ENCODE results near the gene ANK3. TPM values are rescaled to one million over a fixed set of nuclear protein-coding genes. Genes with fewer than 3 reads are reported as not detected.
A peak's percentile ranks its signal among the peaks of the same experiment; 100 is the strongest.

The ANK3 gene
- total RNA-seq, 1 donor from 2014 or later = 192 TPM

DNA sequence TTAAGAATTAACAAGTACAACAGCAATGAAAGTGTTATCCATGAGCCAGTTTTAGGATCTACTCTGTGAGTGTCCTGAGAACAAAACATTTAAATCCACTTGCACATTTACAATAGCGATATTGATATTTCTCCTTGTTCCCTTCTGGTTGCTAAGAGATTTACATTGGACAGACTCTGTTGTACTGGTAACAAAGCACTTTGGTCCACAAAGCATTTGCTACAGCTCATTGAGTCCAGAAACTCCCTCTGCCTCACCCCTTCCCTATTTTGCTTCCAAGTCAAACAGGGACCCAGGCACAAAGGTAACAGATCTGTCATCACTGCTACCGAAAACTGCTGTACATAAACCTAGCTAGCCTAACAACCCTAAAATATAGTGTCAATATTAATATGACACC lies 2.1 kb downstream of the ANK3 start:
- ATAC-seq (ENCODE audit: poor library complexity) = peak; percentile 45
- intact Hi-C loops (cut with DNase I) = no loop called here
- DNase-seq = no peak

DNA sequence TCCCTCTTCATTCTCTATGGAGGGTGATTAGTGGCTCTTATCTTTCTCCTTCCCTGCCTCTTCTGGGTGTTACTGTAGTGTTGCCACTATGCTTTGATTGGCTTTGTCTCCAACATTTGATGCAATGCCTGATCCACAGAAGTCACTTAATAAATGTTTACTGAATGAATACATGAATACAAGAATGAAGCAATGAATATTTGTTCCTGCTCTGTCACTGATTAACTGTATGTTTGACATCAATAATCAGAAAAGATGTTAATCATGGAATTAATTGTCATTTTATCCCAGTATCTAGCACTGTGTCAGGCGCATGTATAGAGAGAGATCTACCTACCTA lies 4.3 kb downstream of the ANK3 start:
- ATAC-seq (ENCODE audit: poor library complexity) (no peak), DNase-seq (no peak)

DNA sequence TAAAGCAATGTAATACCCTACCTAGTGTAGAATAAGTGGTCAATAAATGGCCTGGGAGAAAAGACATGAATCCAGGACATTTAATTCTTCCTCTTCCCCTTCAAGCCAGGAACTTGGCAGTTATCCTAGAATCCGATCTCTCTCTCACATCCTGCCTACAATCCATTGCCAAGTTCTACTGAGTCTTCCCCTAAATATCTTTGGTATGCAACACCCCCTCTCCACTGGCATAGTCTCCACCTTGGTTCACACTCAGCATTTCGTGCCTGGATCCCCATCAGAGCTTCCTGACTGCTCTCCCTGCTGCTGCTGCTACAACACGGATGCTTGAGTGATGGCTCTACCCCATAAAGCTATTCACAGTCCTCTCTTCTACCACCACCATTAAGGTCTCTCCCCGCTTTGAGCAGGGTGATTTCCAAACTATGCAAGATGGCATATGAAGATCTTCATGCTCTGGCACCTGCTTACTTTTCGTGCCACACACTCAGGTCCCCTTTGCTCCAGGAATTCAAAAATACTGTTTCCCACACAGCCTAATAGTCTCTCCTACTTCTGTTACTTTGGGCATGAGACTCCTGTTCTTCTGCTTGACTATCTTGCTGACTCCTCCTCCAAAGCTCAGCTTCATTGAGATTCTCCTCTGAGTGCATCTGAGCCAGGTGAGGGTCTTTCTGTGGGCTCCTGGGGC lies 4.8 kb downstream of the ANK3 start:
- no peak for DNase-seq
- ATAC-seq (ENCODE audit: poor library complexity) = peak; percentile 67
- intact Hi-C loops (cut with DNase I) = no loop called here

More for the DNA sequence above, 4.3 kb downstream of the ANK3 start:
- intact Hi-C loops (cut with DNase I) = no loop called here

DNA sequence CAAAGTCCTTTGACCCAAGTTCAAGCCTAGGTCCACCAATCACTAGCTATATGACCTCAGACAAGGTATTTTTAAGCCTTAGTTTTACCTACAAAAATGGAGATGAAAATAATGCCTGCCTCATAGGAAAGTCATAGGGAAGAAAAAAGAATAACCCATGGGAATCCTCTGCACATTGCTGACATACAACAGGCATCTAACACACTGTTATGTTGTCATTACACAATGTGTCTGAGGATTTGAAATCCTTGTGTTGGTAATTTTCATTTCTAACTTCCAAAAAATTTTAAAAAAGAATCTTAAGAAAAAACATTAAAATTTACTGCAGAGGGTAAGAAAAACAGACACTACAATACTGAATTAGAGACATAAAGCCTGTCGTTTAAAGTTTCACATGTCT lies 5.7 kb downstream of the ANK3 start:
- ATAC-seq (ENCODE audit: poor library complexity) = no peak
- intact Hi-C loops (cut with DNase I) = no loop called here
- DNase-seq = no peak

DNA sequence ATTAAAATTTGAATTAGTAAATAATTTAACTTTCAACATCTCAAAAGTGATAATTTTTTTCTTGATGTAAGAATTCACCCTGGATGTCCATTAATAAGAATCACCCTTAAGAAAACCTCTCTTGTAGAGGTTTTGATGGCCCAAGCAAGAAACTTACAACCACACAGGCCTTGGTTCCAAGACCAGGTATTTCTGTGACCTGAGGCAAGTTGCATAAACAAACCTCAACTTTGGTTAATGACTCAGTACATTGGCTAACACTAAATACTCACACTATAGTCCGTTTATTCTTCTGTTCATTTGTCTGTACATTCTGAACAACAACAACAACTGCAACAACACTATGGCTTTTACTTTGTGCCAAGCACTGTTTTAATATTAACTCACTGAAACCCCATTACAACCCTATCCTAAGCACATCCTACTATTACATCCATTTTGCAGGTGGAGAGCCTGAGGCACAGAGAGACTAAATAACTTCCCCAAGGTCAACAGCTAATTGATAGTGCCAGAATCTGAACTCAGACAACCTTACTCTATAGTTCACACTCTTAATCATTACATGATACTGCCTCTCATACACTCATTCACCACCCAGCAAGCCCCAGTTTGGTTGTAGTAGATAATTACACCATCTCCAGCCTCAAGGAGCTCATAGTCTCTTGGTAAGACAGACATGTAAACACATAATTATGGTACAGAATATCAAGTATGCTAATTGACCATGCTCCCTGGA lies 6.6 kb downstream of the ANK3 start:
- no peak for ATAC-seq (ENCODE audit: poor library complexity)

DNA sequence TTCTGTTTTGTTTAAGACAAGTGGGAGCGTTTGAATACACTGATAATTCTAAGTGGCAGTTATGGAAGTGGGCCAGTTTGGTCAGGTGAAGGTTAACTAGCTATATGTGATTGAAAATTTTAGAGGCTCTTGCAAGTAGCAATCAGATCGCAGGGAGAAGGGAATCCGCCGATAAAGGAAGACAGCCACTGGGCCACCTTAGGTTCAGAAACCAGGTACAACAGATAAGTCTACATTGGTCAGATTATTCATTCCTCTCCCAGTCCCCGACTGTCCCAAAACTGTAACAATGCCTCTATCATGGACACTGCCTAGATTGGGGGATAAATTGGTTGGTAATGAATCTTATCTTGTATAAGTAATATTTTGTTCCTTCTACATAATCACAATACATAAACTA lies 8.9 kb downstream of the ANK3 start:
- ATAC-seq (ENCODE audit: poor library complexity) (no peak), DNase-seq (no peak)
- intact Hi-C loops (cut with DNase I) = no loop called here

More for the DNA sequence above, 6.6 kb downstream of the ANK3 start:
- no peak for DNase-seq
- intact Hi-C loops (cut with DNase I) = no loop called here

DNA sequence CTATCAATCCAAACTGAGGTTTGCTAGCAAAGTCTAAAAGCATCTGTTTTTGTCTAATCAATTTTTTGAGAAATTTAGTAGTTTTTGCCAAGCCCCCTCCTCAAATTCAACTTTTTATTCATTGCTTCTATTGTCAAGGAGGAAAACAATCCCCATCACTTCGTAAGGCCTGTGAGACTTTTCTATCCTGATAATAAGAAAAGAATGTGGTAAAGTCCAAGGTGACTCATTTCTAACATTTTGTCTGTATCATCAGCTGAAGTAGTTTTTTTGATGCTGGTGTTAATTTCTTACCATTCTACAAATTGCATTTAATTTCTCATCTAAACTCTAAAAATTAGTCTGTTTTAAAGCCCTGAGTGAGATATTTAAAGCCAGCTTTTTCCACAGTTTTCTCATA lies 11.7 kb downstream of the ANK3 start:
- no peak for ATAC-seq (ENCODE audit: poor library complexity)
- intact Hi-C loops (cut with DNase I) = no loop called here
- DNase-seq = no peak

DNA sequence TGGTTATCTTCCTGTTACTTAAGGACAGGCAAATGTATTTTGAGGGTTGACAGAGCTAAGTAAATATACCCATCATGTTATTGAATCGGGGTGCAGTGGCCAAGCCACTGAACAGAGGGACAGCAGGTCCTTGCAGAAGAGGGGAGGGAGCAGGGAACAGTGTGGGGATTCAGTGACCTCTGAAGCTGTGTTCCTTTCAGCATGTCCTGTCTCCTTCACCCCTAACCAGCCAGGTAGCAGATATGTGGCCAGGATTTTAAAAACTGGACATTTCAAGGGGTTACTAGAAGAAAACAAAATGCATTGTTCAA lies 12.7 kb downstream of the ANK3 start:
- peak; percentile 27 for ATAC-seq (ENCODE audit: poor library complexity)
- intact Hi-C loops (cut with DNase I) = no loop called here
- DNase-seq = no peak

DNA sequence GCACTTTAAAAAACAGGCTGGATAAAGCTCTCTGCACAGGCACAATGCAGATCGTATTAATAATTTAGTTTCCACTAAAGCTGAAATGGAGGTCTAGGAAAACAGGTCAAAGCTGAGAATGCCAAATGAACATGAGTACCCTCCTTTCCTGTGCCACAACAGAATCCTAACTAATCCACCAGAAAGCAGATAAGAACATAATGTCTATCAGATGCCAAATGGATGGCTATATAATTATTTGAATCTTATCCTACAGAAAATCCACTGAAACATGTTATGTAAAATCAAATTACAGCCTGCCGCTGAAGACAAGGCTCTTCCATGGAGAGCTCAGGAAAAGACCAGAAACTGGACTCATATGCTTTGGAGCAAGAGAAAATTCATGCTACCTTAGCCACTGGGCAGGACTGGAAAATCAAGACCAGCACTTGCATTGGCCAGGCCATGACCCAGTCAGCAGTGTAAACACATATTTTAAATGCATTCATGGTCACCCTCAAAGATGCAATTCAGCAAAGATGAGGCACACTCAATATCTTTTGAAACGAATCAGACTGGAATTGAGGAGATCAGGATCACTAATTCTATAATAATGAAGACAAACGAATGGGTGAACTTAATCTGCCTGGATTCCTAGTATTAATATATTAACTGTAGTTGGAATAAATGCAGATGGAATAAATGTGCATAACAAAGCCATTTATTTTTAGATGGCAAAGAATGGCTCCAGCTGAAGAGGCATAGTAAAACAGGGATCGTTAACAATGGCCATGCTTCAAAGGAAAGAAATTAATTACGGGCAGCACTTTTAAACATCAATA lies 13.2 kb downstream of the ANK3 start:
- DNase-seq = no peak
- intact Hi-C loops (cut with DNase I) = no loop called here
- ATAC-seq (ENCODE audit: poor library complexity) = no peak

DNA sequence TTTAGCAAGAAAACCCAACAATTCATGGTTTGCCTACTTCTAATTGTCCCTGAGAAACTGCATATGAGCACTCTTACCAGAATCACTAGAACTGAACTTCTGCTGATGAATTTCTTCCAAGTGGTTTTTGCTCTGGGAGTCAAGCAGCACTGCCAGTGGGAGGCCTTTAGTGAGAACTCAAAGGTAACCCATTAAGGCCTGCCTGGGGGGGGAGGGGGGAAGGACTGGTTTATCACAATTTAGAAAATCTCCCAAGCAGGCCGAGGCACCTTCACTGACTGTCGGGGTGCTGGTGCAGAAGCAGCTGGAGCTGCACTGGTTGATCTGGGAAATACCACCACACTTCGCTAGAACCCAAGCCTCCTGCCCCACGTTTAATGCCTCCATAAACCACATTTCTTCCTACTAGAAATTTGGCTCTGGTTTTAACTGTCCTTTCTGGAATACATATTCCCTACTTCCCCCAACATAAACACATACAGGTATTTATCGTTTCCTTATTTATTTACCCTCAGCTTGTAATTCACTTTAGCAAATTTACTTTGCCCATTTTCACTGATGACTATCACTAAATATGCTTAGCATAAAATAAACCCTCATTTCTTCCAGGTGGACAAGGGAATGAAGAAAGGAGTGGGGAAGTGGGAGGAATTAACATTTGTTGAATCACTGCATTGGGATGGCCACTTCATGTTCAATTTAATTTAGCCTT lies 14.2 kb downstream of the ANK3 start:
- intact Hi-C loops (cut with DNase I) = no loop called here
- DNase-seq (no peak), ATAC-seq (ENCODE audit: poor library complexity) (no peak)

DNA sequence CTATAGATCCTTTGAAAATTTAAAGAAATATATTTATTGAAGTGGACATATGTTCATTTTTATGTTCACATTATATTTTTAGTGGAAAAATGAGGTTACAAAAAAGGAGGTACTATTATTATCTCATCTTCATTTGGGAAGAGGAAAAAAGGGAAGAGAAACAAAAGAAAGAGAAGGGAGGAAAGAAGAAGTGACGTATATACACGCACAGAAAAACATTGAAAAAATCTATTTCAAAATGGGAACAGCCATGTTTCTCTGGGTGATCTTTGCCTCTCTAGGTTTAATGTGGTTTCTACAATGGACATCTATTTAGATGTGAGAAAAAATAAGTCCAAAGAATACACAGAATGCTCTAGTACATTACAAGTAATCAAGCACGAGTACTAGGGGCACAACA lies 14.8 kb downstream of the ANK3 start:
- no peak for ATAC-seq (ENCODE audit: poor library complexity)

DNA sequence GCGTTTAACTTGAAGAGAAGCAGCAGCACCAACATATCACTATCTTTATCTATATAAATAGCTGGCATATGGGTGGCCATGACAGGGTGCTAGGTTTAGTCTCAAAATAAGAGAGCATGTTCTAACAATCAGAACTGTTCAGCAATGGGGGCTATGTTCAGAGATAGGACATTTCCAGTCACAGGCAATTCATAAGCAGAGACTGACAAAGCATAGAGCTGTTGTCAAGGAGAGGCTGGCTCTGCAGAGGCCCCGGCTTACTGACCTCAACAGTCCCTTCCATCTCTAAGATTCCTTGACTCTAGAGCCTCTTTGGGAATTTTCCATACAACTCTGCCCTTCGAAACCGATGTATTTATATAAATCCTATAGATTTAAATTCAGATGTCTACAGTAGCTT lies 17.2 kb downstream of the ANK3 start:
- DNase-seq (no peak), ATAC-seq (ENCODE audit: poor library complexity) (no peak)
- intact Hi-C loops (cut with DNase I) = no loop called here

More for the DNA sequence above, 14.8 kb downstream of the ANK3 start:
- DNase-seq = no peak
- intact Hi-C loops (cut with DNase I) = no loop called here

DNA sequence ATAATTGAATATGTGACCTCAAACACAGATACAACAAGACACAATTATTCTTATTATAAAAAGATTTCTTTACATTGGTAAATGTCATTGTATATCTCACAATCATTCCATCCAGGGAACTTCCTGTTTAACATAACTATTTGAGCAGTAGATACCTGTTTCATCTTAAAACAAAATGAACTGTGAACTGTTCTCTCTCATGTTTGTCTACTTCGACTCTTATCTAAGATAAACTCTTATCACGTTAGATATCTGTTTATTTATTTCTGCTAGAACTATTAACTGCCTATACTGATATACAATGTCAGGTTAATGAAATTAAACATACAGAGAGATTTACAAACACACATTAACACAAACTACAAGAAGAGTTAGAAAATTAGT lies 20.1 kb downstream of the ANK3 start:
- DNase-seq (no peak), ATAC-seq (ENCODE audit: poor library complexity) (no peak)
- intact Hi-C loops (cut with DNase I) = no loop called here

DNA sequence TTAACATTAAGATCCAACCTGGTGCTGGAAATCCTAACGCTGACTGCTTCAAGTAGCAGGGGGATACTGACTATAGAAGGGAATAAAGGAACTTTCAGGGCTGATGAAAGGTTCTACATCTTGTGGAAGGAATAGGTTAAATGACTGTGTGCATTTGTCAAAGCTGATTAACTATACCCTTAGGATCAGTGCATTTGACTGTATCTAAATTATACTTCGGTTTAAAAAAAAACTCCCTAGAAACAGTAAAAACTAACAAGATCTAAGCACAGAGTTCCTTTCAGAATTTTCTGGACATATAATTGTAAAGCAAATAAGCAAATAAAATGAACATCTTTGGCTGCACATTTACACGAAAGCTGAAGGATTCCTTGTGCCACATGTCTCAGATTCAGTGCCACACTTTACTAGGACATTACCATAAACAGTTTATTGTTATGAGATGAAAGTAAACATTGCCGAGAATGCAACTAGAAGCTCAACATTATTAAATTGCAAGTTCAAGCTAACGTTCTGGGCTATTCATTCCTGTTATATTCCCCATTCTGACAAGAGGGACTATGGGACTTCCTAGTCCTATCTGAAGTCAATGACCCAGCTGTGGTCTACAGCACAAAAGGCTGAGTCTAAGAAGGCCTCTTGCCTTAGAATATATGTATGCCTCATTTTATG lies 20.7 kb downstream of the ANK3 start:
- ATAC-seq (ENCODE audit: poor library complexity) (no peak), DNase-seq (no peak)
- intact Hi-C loops (cut with DNase I) = no loop called here

DNA sequence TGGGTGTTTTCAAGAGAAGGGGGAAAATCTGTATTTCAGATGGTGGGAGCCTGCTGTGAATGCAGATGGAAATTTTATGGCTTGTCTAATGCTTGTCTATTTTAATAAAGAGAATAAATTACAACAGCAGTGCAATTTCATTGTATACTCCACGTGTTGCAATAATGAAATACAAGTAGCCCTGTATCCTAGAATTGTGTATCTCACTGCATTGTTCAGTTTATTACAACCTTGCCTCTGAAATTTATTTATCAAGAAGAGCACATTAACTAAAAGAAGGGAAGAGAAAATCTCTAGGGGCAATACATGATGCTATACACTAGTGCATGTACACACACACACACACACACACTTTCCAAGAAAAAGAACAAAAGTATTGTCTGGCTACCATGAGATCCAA lies 21.8 kb downstream of the ANK3 start:
- DNase-seq (no peak), ATAC-seq (ENCODE audit: poor library complexity) (no peak)
- intact Hi-C loops (cut with DNase I) = no loop called here

DNA sequence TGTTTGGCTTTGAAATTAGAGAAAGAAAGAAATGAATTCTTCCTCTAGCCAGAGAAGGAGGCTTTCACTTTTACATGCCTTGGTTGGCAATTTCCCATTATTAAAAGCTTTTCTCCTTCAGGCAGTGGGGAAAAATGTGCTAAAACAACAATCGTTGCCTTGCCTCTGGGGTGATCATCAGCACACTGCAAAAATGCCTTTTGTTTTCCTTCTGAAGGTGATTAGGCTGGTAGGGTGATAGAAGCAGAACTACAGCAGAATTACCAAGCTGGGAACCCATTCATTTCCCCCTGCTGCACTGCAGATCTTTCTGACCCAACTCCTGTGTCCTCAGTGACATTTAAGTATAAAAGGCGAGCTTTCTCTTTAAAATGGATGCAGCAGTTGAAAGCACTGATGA lies 22.2 kb downstream of the ANK3 start:
- no peak for ATAC-seq (ENCODE audit: poor library complexity)
- intact Hi-C loops (cut with DNase I) = no loop called here
- DNase-seq = no peak

DNA sequence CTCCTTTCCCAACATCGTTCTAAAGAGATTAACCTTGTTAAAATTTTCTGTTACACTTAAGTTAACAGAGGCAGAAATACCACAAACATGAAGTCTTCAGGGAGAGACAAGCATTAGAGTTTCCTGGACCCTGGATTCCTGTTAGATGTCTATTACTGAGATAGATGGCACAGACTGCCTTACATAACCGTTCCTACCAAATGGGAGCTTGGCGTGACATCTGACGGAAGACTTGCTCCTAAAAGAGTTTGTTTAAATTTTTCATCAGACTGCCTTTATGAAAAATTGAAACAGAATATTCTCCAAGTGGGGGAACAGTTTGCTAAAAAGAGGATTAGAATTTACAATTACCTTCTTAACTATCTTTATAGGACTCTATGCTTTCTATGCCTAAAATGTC lies 22.7 kb downstream of the ANK3 start:
- ATAC-seq (ENCODE audit: poor library complexity) (no peak), DNase-seq (no peak)
- intact Hi-C loops (cut with DNase I) = no loop called here

DNA sequence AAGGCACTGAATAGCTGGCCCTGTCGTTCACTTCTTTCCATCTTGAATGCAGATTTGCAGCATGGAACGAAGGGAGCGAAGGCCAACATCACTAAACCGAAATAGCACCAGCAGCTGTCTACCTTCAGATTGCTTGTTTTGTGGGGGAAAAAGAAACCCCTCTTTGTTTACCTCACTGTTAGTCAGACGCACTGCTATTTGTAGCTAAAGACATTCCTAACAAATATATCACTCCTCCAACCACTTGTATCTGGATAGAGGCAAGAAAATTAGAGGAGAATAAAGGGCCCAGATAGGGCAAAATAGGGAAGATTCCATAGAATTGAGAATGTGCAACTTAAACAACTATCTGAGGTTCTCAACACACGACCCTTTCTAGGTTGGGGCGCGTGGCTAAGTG lies 26.5 kb downstream of the ANK3 start:
- intact Hi-C loops (cut with DNase I) = no loop called here
- no peak for DNase-seq

DNA sequence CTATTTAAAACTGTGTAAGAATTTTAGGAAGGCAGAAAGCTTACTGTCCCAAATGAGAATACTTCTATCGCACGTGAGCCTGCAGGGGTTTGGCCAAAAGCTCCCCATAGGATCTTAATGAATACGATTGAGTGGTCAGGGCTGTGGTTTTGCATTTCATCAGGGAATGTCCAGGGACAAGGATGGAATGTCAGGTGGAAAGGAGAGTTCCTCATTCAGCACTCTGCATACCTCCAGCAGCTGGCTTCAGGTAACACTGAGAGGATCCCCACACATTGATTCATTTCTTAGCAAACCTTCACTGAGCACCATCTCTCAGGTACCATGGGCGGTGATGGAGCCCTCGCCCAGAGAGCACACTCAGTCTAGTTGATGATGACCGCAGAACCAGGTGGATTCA lies 27.2 kb downstream of the ANK3 start:
- no peak for DNase-seq
- intact Hi-C loops (cut with DNase I) = no loop called here
- ATAC-seq (ENCODE audit: poor library complexity) = no peak

More for the DNA sequence above, 26.5 kb downstream of the ANK3 start:
- no peak for ATAC-seq (ENCODE audit: poor library complexity)

Data from Right ventricle myocardium superior (tissue), 1 donor.